Vagina (tissue), 2 donors: Measurements from ENCODE around the gene SNX24.

Experiments used
- CTCF ChIP-seq, 3 experiments: fragments of 450-650 bp in 2 of 3; fragments of 200-600 bp in 1 of 3; sonication (generic) in 1 of 3; IDR thresholded peaks; one replicate each; pipeline ENCODE4 v1.5.1; 2017 to 2019; ENCODE audit warnings: antibody characterized with exemption in 3 of 3, mild to moderate bottlenecking in 2 of 3, moderate library complexity in 2 of 3
- POLR2A ChIP-seq, 2 donors: fragments of 450-650 bp; IDR thresholded peaks; one replicate each; pipeline ENCODE4 v1.6.1; 2017; ENCODE audit warnings: antibody characterized with exemption in 2 of 2, mild to moderate bottlenecking in 2 of 2, moderate library complexity in 2 of 2

GRCh38 chr5:122874179-122874875, 28.9 kb downstream of the SNX24 start:
- TF ChIP-seq CTCF (IDR thresholded peaks at IDR 0.05), result no peak
- TF ChIP-seq POLR2A (IDR thresholded peaks at IDR 0.05), result no peak
